Colonic mucosa (tissue), 4 donors: ENCODE data around the gene TCERG1L. TPM values are rescaled to one million over a fixed set of nuclear protein-coding genes. Genes with fewer than 3 reads are reported as not detected.

ENCODE experiments used
- DNase-seq: peaks from one replicate; pipeline ENCODE4 v3.0.0-alpha.2; 2020
- H3K27ac ChIP-seq: fragments of 200-600 bp; one replicate; pipeline ENCODE4 v1.8.0; 2021
- H3K27me3 ChIP-seq: fragments of 200-600 bp; one replicate; pipeline ENCODE4 v1.8.0; 2021
- H3K36me3 ChIP-seq: fragments of 200-600 bp; one replicate; pipeline ENCODE4 v1.8.0; 2021
- H3K4me1 ChIP-seq: fragments of 200-600 bp; one replicate; pipeline ENCODE4 v1.8.0; 2021; ENCODE audit warnings: mild to moderate bottlenecking
- H3K4me3 ChIP-seq: fragments of 200-600 bp; one replicate; pipeline ENCODE4 v1.8.0; 2021
- H3K9ac ChIP-seq, 2 donors: one replicate each; pipeline ENCODE4 v1.7.0; 2013; ENCODE audit warnings: control low read depth in 2 of 2, low read depth in 2 of 2, low read length in 2 of 2
- H3K9me3 ChIP-seq: fragments of 200-600 bp; one replicate; pipeline ENCODE4 v1.8.0; 2021
- intact Hi-C: fragments of 100-400 bp; cut with DNase I; formaldehyde crosslinking; loops from one replicate; pipeline ENCODE4 v1.14.1; 2022
- total RNA-seq, 2 donors: library from RNA; stranded (reverse); fragmentation: NEBNext Ultra II Directional in 1 of 2; extraction: Animal tissue kit (Norgen Biotek cat#: 25700) in 1 of 2; gene quantifications; one replicate each; pipeline ENCODE4 v1.2.1, GENCODE V29; 2021
- TF ChIP-seq, protein P1 (sequence below): fragments of 200-600 bp; IDR thresholded peaks from one replicate; pipeline ENCODE4 v1.8.0; 2022; ENCODE audit warnings: antibody characterized with exemption, mild to moderate bottlenecking
- donor health status: healthy.
- donor health status: DM: no; HTN: no; CAD: no.
- donor health status: DM: no; HTN: no; CAD: no.

TCERG1L gene
- total RNA-seq, 2 donors from 2014 or later: not detected

GRCh38 chr10:131063311-131063710 is 248.2 kb downstream of the TCERG1L start:
- no peaks in the 10 kb centered on the region for H3K27me3 ChIP-seq

GRCh38 chr10:131062621-131063260 is 248.8 kb downstream of the TCERG1L start:
- TF ChIP-seq, protein P1, sequence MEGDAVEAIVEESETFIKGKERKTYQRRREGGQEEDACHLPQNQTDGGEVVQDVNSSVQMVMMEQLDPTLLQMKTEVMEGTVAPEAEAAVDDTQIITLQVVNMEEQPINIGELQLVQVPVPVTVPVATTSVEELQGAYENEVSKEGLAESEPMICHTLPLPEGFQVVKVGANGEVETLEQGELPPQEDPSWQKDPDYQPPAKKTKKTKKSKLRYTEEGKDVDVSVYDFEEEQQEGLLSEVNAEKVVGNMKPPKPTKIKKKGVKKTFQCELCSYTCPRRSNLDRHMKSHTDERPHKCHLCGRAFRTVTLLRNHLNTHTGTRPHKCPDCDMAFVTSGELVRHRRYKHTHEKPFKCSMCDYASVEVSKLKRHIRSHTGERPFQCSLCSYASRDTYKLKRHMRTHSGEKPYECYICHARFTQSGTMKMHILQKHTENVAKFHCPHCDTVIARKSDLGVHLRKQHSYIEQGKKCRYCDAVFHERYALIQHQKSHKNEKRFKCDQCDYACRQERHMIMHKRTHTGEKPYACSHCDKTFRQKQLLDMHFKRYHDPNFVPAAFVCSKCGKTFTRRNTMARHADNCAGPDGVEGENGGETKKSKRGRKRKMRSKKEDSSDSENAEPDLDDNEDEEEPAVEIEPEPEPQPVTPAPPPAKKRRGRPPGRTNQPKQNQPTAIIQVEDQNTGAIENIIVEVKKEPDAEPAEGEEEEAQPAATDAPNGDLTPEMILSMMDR: no peak
- intact Hi-C loops: no loop called here

More at GRCh38 chr10:131063311-131063710, 248.2 kb downstream of the TCERG1L start:
- Histone ChIP-seq H3K4me3 (no peak overlapping the region), H3K27ac (no peak overlapping the region), H3K4me1 (no peaks in the 10 kb centered on the region), H3K36me3 (no peaks in the 10 kb centered on the region), H3K9me3 (no peaks in the 10 kb centered on the region), H3K9ac (no peak overlapping the region)
- TF ChIP-seq, protein P1: no peak
- DNase-seq: no peak
- intact Hi-C loops: no loop called here

GRCh38 chr10:131061216-131061615 is 250.3 kb downstream of the TCERG1L start:
- no peak for DNase-seq
- TF ChIP-seq, protein P1: no peak
- no peaks in the 10 kb centered on the region for H3K36me3 ChIP-seq
- no peaks in the 10 kb centered on the region for H3K9me3 ChIP-seq
- no peak overlapping the region for H3K4me3 ChIP-seq
- H3K27me3 ChIP-seq: no peaks in the 10 kb centered on the region
- H3K4me1 ChIP-seq: no peaks in the 10 kb centered on the region
- intact Hi-C loops: no loop called here
- no peak overlapping the region for H3K27ac ChIP-seq
- H3K9ac ChIP-seq: no peak overlapping the region

More at GRCh38 chr10:131062621-131063260, 248.8 kb downstream of the TCERG1L start:
- Histone ChIP-seq H3K27me3 (no peaks in the 10 kb centered on the region), H3K4me3 (no peak overlapping the region), H3K9me3 (no peaks in the 10 kb centered on the region), H3K27ac (no peak overlapping the region), H3K9ac (no peak overlapping the region), H3K36me3 (no peaks in the 10 kb centered on the region), H3K4me1 (no peaks in the 10 kb centered on the region)
- DNase-seq: no peak

DNA sequence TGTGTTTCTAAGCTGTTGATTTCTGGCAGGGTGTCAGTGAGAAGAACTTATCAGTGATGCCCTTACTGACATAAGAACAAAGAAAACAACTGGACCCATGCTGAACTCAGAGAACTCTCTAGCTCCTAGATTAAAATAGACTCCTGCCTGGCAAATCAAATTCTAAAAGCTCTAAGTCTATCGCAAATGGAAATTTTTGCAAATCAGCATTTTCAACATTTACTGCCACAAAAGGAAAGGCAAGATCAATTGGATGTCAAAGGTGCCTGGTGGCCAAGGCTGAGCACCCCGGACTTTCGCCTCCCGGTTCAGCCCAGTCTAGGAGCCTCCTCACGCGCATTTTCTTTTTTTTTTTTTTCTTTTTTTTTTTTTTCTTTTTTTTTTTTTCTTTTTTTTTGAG is 251.6 kb downstream of the TCERG1L start:
- Histone ChIP-seq H3K4me3 (no peak overlapping the region), H3K27ac (no peak overlapping the region), H3K36me3 (no peaks in the 10 kb centered on the region), H3K27me3 (no peaks in the 10 kb centered on the region), H3K4me1 (no peaks in the 10 kb centered on the region), H3K9ac (no peak overlapping the region), H3K9me3 (no peaks in the 10 kb centered on the region)
- no peak for DNase-seq
- intact Hi-C loops: no loop called here
- TF ChIP-seq, protein P1: no peak

DNA sequence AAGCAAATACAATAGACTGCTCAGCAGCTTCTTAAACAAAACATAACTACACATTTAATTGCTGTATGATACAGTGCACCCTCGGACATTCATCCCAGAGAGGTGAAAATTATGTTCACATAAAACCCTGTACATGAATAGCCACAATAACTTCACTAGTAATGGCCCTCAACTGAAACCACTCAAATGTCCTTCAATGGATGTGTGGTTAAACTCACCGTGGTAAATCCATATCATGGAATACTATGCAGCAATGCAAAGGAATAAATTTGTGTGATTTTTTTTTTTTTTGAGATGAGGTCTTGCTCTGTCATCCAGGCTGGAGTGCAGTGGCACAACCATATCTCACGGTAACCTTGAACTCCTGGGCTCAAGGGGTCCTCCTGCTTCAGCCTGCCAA is 252.7 kb downstream of the TCERG1L start:
- Histone ChIP-seq H3K36me3 (no peaks in the 10 kb centered on the region), H3K4me3 (no peak overlapping the region), H3K9ac (no peak overlapping the region), H3K4me1 (no peaks in the 10 kb centered on the region), H3K27me3 (no peaks in the 10 kb centered on the region), H3K27ac (no peak overlapping the region), H3K9me3 (no peaks in the 10 kb centered on the region)
- DNase-seq: no peak
- intact Hi-C loops: no loop called here
- TF ChIP-seq, protein P1: no peak
